Stimulated activated CD8-positive, alpha-beta memory T cell treated with anti-CD3 and anti-CD28 coated beads, Interleukin-7, amount 100 ng/mL, for 48 hours (primary cell): ENCODE results near the gene TUBGCP2.

Experiments
- DNase-seq, 2 donors: peaks; one replicate each; pipeline ENCODE4 v3.0.0-alpha.2; 2020; ENCODE audit warnings: low read depth in 1 of 2; ENCODE audit errors: extremely low read depth in 1 of 2

The TUBGCP2 gene

GRCh38 chr10:133251388-133252222 is 57.1 kb downstream of the TUBGCP2 start:
- DNase-seq: no peak

GRCh38 chr10:133249975-133250754 is 58.5 kb downstream of the TUBGCP2 start:
- no peak for DNase-seq

- DNase-seq: no peak
These were observed 59.4 kb downstream of the TUBGCP2 start for GRCh38 chr10:133249094-133249780.

- DNase-seq: no peak
These were observed 60.3 kb downstream of the TUBGCP2 start for GRCh38 chr10:133248334-133248715.

- DNase-seq: no peak
These were observed 60.9 kb downstream of the TUBGCP2 start for GRCh38 chr10:133247681-133248333.

GRCh38 chr10:133246236-133246626 is 62.4 kb downstream of the TUBGCP2 start:
- DNase-seq: no peak

- no peak for DNase-seq
These were observed 63.0 kb downstream of the TUBGCP2 start for GRCh38 chr10:133245439-133246235.

- no peak for DNase-seq
These were observed 65.1 kb downstream of the TUBGCP2 start for GRCh38 chr10:133243593-133243992.

- DNase-seq: no peak
These were observed 65.9 kb downstream of the TUBGCP2 start for GRCh38 chr10:133242611-133243356.

- DNase-seq: no peak
These were observed 67.0 kb downstream of the TUBGCP2 start for GRCh38 chr10:133241501-133242205.

GRCh38 chr10:133239990-133240389 is 68.7 kb downstream of the TUBGCP2 start:
- no peak for DNase-seq

GRCh38 chr10:133238466-133238804 is 70.2 kb downstream of the TUBGCP2 start:
- DNase-seq: no peak

- no peak for DNase-seq
These were observed 70.8 kb downstream of the TUBGCP2 start, which contains the start of gene VENTX for GRCh38 chr10:133237588-133238465. VENTX (plus strand) TSS chr10:133237855; CDS start chr10:133237915, 60 bp downstream.

- no peak for DNase-seq
These were observed 71.5 kb downstream of the TUBGCP2 start for GRCh38 chr10:133237241-133237587.

- DNase-seq: no peak
These were observed 72.1 kb downstream of the TUBGCP2 start for GRCh38 chr10:133236401-133237240.

- no peak for DNase-seq
These were observed 72.7 kb downstream of the TUBGCP2 start for GRCh38 chr10:133235932-133236331.

- no peak for DNase-seq
These were observed 73.3 kb downstream of the TUBGCP2 start for GRCh38 chr10:133235265-133235855.
